ENCODE results near the gene ZNF90. TPM values are rescaled to one million over a fixed set of nuclear protein-coding genes. Genes with fewer than 3 reads are reported as not detected.
"Not testable (repeated sequence)": the region's sequence is repeated elsewhere in the genome, so short reads cannot be mapped to it uniquely, and the experiment has no call there.

The ZNF90 gene
- total RNA-seq, 1 experiment from 2014 or later: 88.7 TPM

GRCh38 chr19:20107301-20107700 lies 29.5 kb downstream of the ZNF90 start:
- no peak overlapping the region for H3K4ac ChIP-seq (ENCODE audit: low read depth, low read length)
- no peak overlapping the region for H2AK5ac ChIP-seq (ENCODE audit: insufficient read length, low read length)
- no peak overlapping the region for H2BK20ac ChIP-seq (ENCODE audit: low read depth, low read length, poor library complexity, severe bottlenecking)
- H4K5ac ChIP-seq (ENCODE audit: insufficient read length, low read depth, low read length): no peak overlapping the region
- no peak overlapping the region for H4K8ac ChIP-seq (replicated peaks; ENCODE audit: insufficient read length, low read depth, low read length)
- Mint-ChIP-seq H3K4me3 (no peak overlapping the region), H3K27ac (no peak overlapping the region), H3K9me3 (peaks cover 34 to 82% of the 10 kb centered on the region in 2 experiments), H3K4me1 (peaks cover 6 to 10% of the 10 kb centered on the region in 2 experiments; a peak in 3 of 4 replicates), H3K27me3 (ENCODE audit: low read depth) (no peaks in the 10 kb centered on the region), H3K36me3 (ENCODE audit: insufficient read depth in 1 of 3, low read depth in 3 of 3) (peaks cover 85 to 90% (median 88%) of the 10 kb centered on the region in 3 experiments)
- H3K18ac ChIP-seq (ENCODE audit: insufficient read length, low read depth, low read length): no peak overlapping the region
- no peak overlapping the region for H2BK5ac ChIP-seq (ENCODE audit: insufficient read length, low read length)
- H2BK15ac ChIP-seq (ENCODE audit: low read depth, low read length): no peak overlapping the region
- H4K91ac ChIP-seq (ENCODE audit: insufficient read length, low read depth, low read length): no peak overlapping the region
- H3T11ph ChIP-seq (ENCODE audit: low read length): no peak overlapping the region
- H3K27me3 ChIP-seq (ENCODE audit: insufficient read depth, low read length): no peaks in the 10 kb centered on the region
- no peak overlapping the region for H3K14ac ChIP-seq (ENCODE audit: insufficient read depth, low read length)
- no peak for TF ChIP-seq CTCF (conservative IDR thresholded peaks at IDR 0.05)
- peaks cover 12% of the 10 kb centered on the region for H3K79me1 ChIP-seq (ENCODE audit: insufficient read depth, low read depth, low read length, poor library complexity, severe bottlenecking)
- DNase-seq: no peak
- H3K9me3 ChIP-seq (ENCODE audit: control insufficient read depth, low read depth, low read length): peaks cover 20% of the 10 kb centered on the region
- no peak overlapping the region for H2AFZ ChIP-seq (ENCODE audit: low read length)
- H3K79me2 ChIP-seq (ENCODE audit: insufficient read depth, low read length): peaks cover 4% of the 10 kb centered on the region; the same call in 1 of the 2 replicates
- no peak overlapping the region for H3K4me2 ChIP-seq (ENCODE audit: insufficient read depth, insufficient read length, low read length)
- no peaks in the 10 kb centered on the region for H3K23me2 ChIP-seq (ENCODE audit: insufficient read length, low read depth, low read length, poor library complexity, severe bottlenecking)
- H3K23ac ChIP-seq (ENCODE audit: insufficient read length, low read depth, low read length): no peak overlapping the region
- no peak overlapping the region for H3K27ac ChIP-seq (ENCODE audit: insufficient read length, low read depth, low read length)
- H3K4me1 ChIP-seq (ENCODE audit: insufficient read depth, low read length): no peaks in the 10 kb centered on the region; the same call in none of the 2 replicates
- H3K9ac ChIP-seq (ENCODE audit: extremely low read depth, insufficient read length, low read length): no peak overlapping the region
- H2BK120ac ChIP-seq (ENCODE audit: low read depth, low read length, poor library complexity, severe bottlenecking): no peak overlapping the region
- H4K20me1 ChIP-seq (ENCODE audit: control insufficient read depth, insufficient read depth, insufficient read length): no peaks in the 10 kb centered on the region
- no peak overlapping the region for H2BK12ac ChIP-seq (ENCODE audit: insufficient read length, low read depth, low read length)
- no peak overlapping the region for H3K56ac ChIP-seq (ENCODE audit: insufficient read length, low read depth, low read length)
- WGBS (ENCODE audit: extremely low coverage, insufficient read length, low lambda C conversion rate): no CpG with 5 or more reads among the region's 3 CpGs

GRCh38 chr19:20118064-20118839 lies 40.5 kb downstream of the ZNF90 start:
- not testable (repeated sequence) for H3K4ac ChIP-seq (ENCODE audit: low read depth, low read length); H3K27me3 ChIP-seq (ENCODE audit: insufficient read depth, low read length); H3K27me3 Mint-ChIP-seq (ENCODE audit: low read depth); H2BK120ac ChIP-seq (ENCODE audit: low read depth, low read length, poor library complexity, severe bottlenecking); H3K9ac ChIP-seq (ENCODE audit: extremely low read depth, insufficient read length, low read length); H3K4me3 Mint-ChIP-seq; H2AK5ac ChIP-seq (ENCODE audit: insufficient read length, low read length); H2BK12ac ChIP-seq (ENCODE audit: insufficient read length, low read depth, low read length); H3K4me2 ChIP-seq (ENCODE audit: insufficient read depth, insufficient read length, low read length); H3K18ac ChIP-seq (ENCODE audit: insufficient read length, low read depth, low read length); H4K8ac ChIP-seq (replicated peaks; ENCODE audit: insufficient read length, low read depth, low read length); H4K5ac ChIP-seq (ENCODE audit: insufficient read length, low read depth, low read length); DNase-seq; H3K4me1 Mint-ChIP-seq; H3K79me1 ChIP-seq (ENCODE audit: insufficient read depth, low read depth, low read length, poor library complexity, severe bottlenecking); H3K56ac ChIP-seq (ENCODE audit: insufficient read length, low read depth, low read length); H3K4me1 ChIP-seq (ENCODE audit: insufficient read depth, low read length); H4K20me1 ChIP-seq (ENCODE audit: control insufficient read depth, insufficient read depth, insufficient read length); H3K79me2 ChIP-seq (ENCODE audit: insufficient read depth, low read length); H3T11ph ChIP-seq (ENCODE audit: low read length); H2AFZ ChIP-seq (ENCODE audit: low read length); H4K91ac ChIP-seq (ENCODE audit: insufficient read length, low read depth, low read length); H3K27ac ChIP-seq (ENCODE audit: insufficient read length, low read depth, low read length); H2BK5ac ChIP-seq (ENCODE audit: insufficient read length, low read length); H2BK15ac ChIP-seq (ENCODE audit: low read depth, low read length); H3K23ac ChIP-seq (ENCODE audit: insufficient read length, low read depth, low read length); H3K23me2 ChIP-seq (ENCODE audit: insufficient read length, low read depth, low read length, poor library complexity, severe bottlenecking); H3K27ac Mint-ChIP-seq; H3K14ac ChIP-seq (ENCODE audit: insufficient read depth, low read length); H2BK20ac ChIP-seq (ENCODE audit: low read depth, low read length, poor library complexity, severe bottlenecking)
- WGBS (ENCODE audit: extremely low coverage, insufficient read length, low lambda C conversion rate): no CpG with 5 or more reads among the region's 6 CpGs
- peaks cover 91 to 93% of the 10 kb centered on the region in 2 experiments for H3K9me3 Mint-ChIP-seq
- peaks cover 84% of the 10 kb centered on the region for H3K9me3 ChIP-seq (ENCODE audit: control insufficient read depth, low read depth, low read length)
- peaks cover 94 to 98% (median 95%) of the 10 kb centered on the region in 3 experiments for H3K36me3 Mint-ChIP-seq (ENCODE audit: insufficient read depth in 1 of 3, low read depth in 3 of 3)

Measured in H9 (cell line).